ENCODE results near the gene GPC5.
"Not testable (repeated sequence)": the region's sequence is repeated elsewhere in the genome, so short reads cannot be mapped to it uniquely, and the experiment has no call there.

GRCh38 chr13:91416579-91416978 is 18.2 kb downstream of the GPC5 start:
- TF ChIP-seq, protein P1, sequence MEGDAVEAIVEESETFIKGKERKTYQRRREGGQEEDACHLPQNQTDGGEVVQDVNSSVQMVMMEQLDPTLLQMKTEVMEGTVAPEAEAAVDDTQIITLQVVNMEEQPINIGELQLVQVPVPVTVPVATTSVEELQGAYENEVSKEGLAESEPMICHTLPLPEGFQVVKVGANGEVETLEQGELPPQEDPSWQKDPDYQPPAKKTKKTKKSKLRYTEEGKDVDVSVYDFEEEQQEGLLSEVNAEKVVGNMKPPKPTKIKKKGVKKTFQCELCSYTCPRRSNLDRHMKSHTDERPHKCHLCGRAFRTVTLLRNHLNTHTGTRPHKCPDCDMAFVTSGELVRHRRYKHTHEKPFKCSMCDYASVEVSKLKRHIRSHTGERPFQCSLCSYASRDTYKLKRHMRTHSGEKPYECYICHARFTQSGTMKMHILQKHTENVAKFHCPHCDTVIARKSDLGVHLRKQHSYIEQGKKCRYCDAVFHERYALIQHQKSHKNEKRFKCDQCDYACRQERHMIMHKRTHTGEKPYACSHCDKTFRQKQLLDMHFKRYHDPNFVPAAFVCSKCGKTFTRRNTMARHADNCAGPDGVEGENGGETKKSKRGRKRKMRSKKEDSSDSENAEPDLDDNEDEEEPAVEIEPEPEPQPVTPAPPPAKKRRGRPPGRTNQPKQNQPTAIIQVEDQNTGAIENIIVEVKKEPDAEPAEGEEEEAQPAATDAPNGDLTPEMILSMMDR (IDR thresholded peaks at IDR 0.05 in 8 of 11, conservative IDR thresholded peaks at IDR 0.05 in 3 of 11) = not testable (repeated sequence)
- not testable (repeated sequence) for TF ChIP-seq POLR2A, POLR2AphosphoS5 (IDR thresholded peaks at IDR 0.05)

Measured in spleen (tissue), 7 donors.